ENCODE data around the gene RGS7.

- TF ChIP-seq CTCF (optimal IDR thresholded peaks at IDR 0.05 in 1 of 3, IDR thresholded peaks at IDR 0.05 in 1 of 3, conservative IDR thresholded peaks at IDR 0.05 in 1 of 3; ENCODE audit: extremely low read depth in 1 of 3, insufficient read depth in 2 of 3, low read length in 3 of 3): no peak
- TF ChIP-seq EZH2 (IDR thresholded peaks at IDR 0.05; ENCODE audit: low read length): no peak
Observed at GRCh38 chr1:241012708-241013340, 344.2 kb downstream of the RGS7 start.

All from keratinocyte (primary cell).